PC-9 (cell line): ENCODE results near the gene NECTIN1.

Experiments
- CTCF ChIP-seq: fragments of 200-600 bp; sonication (generic); conservative IDR thresholded peaks from 2 replicates; pipeline ENCODE4 v1.6.1; 2017; ENCODE audit warnings: mixed run types, antibody characterized with exemption, mild to moderate bottlenecking, moderate library complexity
- EZH2 ChIP-seq: fragments of 200-600 bp; sonication (generic); IDR thresholded peaks from 2 replicates; pipeline ENCODE4 v1.8.0; 2017; ENCODE audit warnings: antibody characterized with exemption, low read depth

GRCh38 chr11:119764108-119764868, 35.3 kb upstream of the NECTIN1 start:
- TF ChIP-seq CTCF (no peak), EZH2 (no peak)
